Type B pancreatic cell (in vitro differentiated cells): ENCODE results near the gene BEGAIN. TPM values are rescaled to one million over a fixed set of nuclear protein-coding genes. Genes with fewer than 3 reads are reported as not detected.
A peak's percentile ranks its signal among the peaks of the same experiment; 100 is the strongest.

Experiments used
- DNase-seq: peaks from one replicate; pipeline ENCODE4 v3.0.0; 2021; ENCODE audit warnings: mixed read lengths; ENCODE audit not compliant: unreplicated experiment; ENCODE audit errors: extremely low spot score
- H3K27ac Mint-ChIP-seq: 2 replicates; pipeline ENCODE4 v1.8.0; 2021; ENCODE audit warnings: mild to moderate bottlenecking, mixed read lengths
- H3K27me3 Mint-ChIP-seq: 2 replicates; pipeline ENCODE4 v1.8.0; 2021; ENCODE audit warnings: mixed read lengths
- H3K36me3 Mint-ChIP-seq: 2 replicates; pipeline ENCODE4 v1.8.0; 2021; ENCODE audit warnings: mixed read lengths
- H3K4me1 Mint-ChIP-seq: one replicate; pipeline ENCODE4 v1.8.0; 2021; ENCODE audit warnings: mixed read lengths; ENCODE audit not compliant: unreplicated experiment
- H3K4me3 Mint-ChIP-seq: 2 replicates; pipeline ENCODE4 v1.8.0; 2021; ENCODE audit warnings: mild to moderate bottlenecking, mixed read lengths
- H3K9me3 Mint-ChIP-seq: 2 replicates; pipeline ENCODE4 v1.8.0; 2021; ENCODE audit warnings: mixed read lengths
- total RNA-seq: library from RNA; stranded (reverse); gene quantifications from 2 replicates; pipeline ENCODE4 v1.2.1, GENCODE V29; 2021; ENCODE audit warnings: low replicate concordance
- TF ChIP-seq, protein P1 (sequence below): fragments of 200-600 bp; sonication (generic); conservative IDR thresholded peaks from 2 replicates; pipeline ENCODE4 v1.5.0; 2021; ENCODE audit warnings: antibody characterized with exemption, mild to moderate bottlenecking

The BEGAIN gene
- total RNA-seq, 1 donor from 2014 or later, result 1.9 TPM

GRCh38 chr14:100559455-100559854, 27.8 kb downstream of the BEGAIN start:
- H3K27ac Mint-ChIP-seq, result no peak overlapping the region
- TF ChIP-seq, protein P1, sequence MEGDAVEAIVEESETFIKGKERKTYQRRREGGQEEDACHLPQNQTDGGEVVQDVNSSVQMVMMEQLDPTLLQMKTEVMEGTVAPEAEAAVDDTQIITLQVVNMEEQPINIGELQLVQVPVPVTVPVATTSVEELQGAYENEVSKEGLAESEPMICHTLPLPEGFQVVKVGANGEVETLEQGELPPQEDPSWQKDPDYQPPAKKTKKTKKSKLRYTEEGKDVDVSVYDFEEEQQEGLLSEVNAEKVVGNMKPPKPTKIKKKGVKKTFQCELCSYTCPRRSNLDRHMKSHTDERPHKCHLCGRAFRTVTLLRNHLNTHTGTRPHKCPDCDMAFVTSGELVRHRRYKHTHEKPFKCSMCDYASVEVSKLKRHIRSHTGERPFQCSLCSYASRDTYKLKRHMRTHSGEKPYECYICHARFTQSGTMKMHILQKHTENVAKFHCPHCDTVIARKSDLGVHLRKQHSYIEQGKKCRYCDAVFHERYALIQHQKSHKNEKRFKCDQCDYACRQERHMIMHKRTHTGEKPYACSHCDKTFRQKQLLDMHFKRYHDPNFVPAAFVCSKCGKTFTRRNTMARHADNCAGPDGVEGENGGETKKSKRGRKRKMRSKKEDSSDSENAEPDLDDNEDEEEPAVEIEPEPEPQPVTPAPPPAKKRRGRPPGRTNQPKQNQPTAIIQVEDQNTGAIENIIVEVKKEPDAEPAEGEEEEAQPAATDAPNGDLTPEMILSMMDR, result no peak
- H3K27me3 Mint-ChIP-seq, result peaks cover 34% of the 10 kb centered on the region
- H3K36me3 Mint-ChIP-seq, result no peaks in the 10 kb centered on the region
- no peak overlapping the region for H3K4me3 Mint-ChIP-seq
- no peaks in the 10 kb centered on the region for H3K9me3 Mint-ChIP-seq
- DNase-seq, result no peak
- H3K4me1 Mint-ChIP-seq, result peaks cover 7% of the 10 kb centered on the region

DNA sequence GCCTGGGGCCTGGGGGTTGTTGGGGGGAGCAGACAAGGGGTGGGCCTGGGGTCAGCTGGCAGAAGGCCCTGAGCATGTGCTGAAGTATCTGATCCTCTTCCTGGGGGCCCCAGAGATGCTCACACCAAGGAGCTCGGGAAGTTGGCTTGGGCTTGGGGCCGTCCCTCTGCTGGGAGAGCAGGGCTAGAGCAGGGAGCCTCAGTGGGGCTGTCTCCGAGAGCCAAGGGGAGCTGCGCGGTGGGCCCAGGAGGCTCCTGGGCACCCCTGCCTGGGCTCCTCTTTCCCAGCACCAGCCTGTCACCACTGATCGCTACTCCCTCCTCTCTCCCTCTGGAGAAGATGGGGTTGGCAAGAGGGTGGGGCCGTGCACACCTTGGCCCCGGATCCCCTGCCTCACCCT, 28.3 kb downstream of the BEGAIN start:
- TF ChIP-seq, protein P1, result no peak
- Mint-ChIP-seq H3K27me3 (peaks cover 29% of the 10 kb centered on the region), H3K4me1 (peaks cover 7% of the 10 kb centered on the region), H3K36me3 (no peaks in the 10 kb centered on the region), H3K27ac (no peak overlapping the region), H3K9me3 (no peaks in the 10 kb centered on the region), H3K4me3 (no peak overlapping the region)
- DNase-seq, result no peak

- Mint-ChIP-seq H3K4me3 (no peak overlapping the region), H3K4me1 (peaks cover 7% of the 10 kb centered on the region), H3K36me3 (no peaks in the 10 kb centered on the region), H3K9me3 (no peaks in the 10 kb centered on the region), H3K27me3 (peaks cover 21% of the 10 kb centered on the region), H3K27ac (peak overlapping the region; percentile 28)
- TF ChIP-seq, protein P1, result no peak
- no peak for DNase-seq
Observed at GRCh38 chr14:100558226-100558625, 29.0 kb downstream of the BEGAIN start.

DNA sequence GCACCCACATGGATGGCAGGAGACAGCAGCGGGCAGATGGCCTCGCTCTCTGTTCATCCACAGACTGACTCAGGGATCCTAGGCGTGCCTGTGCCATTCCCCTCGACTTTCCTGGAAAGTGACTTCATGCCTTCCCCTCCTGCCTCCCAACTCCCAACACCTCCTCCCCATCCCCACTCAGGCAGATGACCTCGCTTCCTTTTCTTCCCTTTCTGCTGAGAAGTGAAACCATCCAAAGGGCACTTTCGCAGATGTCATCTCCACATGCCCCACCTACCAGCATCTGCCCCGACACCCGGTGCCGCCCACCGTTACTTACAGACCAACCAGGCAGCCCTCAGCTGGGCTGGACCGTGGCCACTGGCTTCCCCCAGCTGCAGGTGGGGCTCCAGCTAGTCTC, 29.6 kb downstream of the BEGAIN start:
- H3K27me3 Mint-ChIP-seq, result peaks cover 16% of the 10 kb centered on the region
- TF ChIP-seq, protein P1, result no peak
- no peak overlapping the region for H3K4me3 Mint-ChIP-seq
- no peak for DNase-seq
- no peaks in the 10 kb centered on the region for H3K9me3 Mint-ChIP-seq
- no peak overlapping the region for H3K27ac Mint-ChIP-seq
- peaks cover 7% of the 10 kb centered on the region for H3K4me1 Mint-ChIP-seq
- H3K36me3 Mint-ChIP-seq, result no peaks in the 10 kb centered on the region

DNA sequence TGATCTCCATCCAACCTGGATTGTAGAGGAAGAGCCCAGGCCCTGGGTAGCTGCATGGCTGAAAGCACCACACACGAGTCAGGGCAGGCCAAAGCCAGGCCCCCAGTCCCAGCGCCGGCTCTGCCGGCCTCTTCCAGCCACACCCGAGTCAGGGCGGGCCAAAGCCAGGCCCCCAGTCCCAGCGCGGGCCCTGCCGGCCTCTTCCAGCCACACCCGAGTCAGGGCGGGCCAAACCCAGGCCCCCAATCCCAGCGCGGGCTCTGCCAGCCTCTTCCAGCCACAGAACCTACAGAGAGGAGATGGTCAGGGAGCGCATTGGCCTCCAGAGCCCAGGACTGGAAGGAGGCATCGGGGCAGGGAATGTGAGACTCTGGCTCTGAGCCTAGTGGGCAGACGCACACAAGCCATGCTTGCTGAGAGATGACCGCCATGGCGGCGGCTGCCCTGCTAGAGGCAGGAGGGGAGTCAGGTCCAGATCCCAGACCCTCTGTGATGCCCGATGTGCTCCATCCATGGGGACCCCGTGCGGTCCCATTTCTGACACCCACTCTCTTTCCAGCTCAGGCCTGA, 30.2 kb downstream of the BEGAIN start:
- DNase-seq, result no peak
- Mint-ChIP-seq H3K4me3 (no peak overlapping the region), H3K36me3 (no peaks in the 10 kb centered on the region), H3K4me1 (peaks cover 7% of the 10 kb centered on the region), H3K27me3 (peaks cover 14% of the 10 kb centered on the region), H3K27ac (no peak overlapping the region), H3K9me3 (no peaks in the 10 kb centered on the region)
- TF ChIP-seq, protein P1, result no peak

- DNase-seq, result no peak
- no peaks in the 10 kb centered on the region for H3K9me3 Mint-ChIP-seq
- peaks cover 14% of the 10 kb centered on the region for H3K27me3 Mint-ChIP-seq
- H3K4me1 Mint-ChIP-seq, result peaks cover 7% of the 10 kb centered on the region
- H3K36me3 Mint-ChIP-seq, result no peaks in the 10 kb centered on the region
- TF ChIP-seq, protein P1, result no peak
- no peak overlapping the region for H3K4me3 Mint-ChIP-seq
- no peak overlapping the region for H3K27ac Mint-ChIP-seq
Observed at GRCh38 chr14:100556140-100556475, 31.1 kb downstream of the BEGAIN start.
